Measurements from ENCODE around the gene AP1S1. TPM values are rescaled to one million over a fixed set of nuclear protein-coding genes. Genes with fewer than 3 reads are reported as not detected.

Gene AP1S1
- total and polyA plus RNA-seq, 2 of the 13 experiments (the other 11 are each of a cell fraction or from before 2014, with no cell fraction given), result 57.5 to 68.1 TPM

- peak within 1 kb of the TSS; percentile 99 for H3K27ac ChIP-seq (ENCODE audit: extremely low read length, insufficient read depth, low read length)
- DNase-seq (ENCODE audit: low spot score), result peak; percentile 98
- peaks cover 37% of the 10 kb centered on the region; the same call in 1 of the 2 replicates for H4K20me1 ChIP-seq (ENCODE audit: insufficient read depth, low read length)
- FAIRE-seq, result peak; percentile 91
- H3K9me3 ChIP-seq (ENCODE audit: low read length), result no peaks in the 10 kb centered on the region
- intact Hi-C loops (cut with micrococcal nuclease; ENCODE audit: unreplicated experiment), result loop anchor here (2.0 kb wide), 1 partner anchor 26 kb away; no protein-coding TSS in a partner anchor
- peak within 1 kb of the TSS; percentile 77 for H3K9ac ChIP-seq (ENCODE audit: insufficient read depth, low read depth, low read length)
- peaks cover 7 to 26% of the 10 kb centered on the region in 2 experiments; a peak in 4 of 5 replicates for H3K36me3 ChIP-seq (replicated peaks in 1 of 2; ENCODE audit: control insufficient read depth in 1 of 2, insufficient read depth in 2 of 2, low read length in 2 of 2)
- in situ Hi-C loops (cut with HindIII; ENCODE audit: extremely low pct_ligation_motif_present, low pct_unique_long_range_greater_than_20kb), result no loop called here
- no TSS peak for BruUV-seq (replicated peaks)
- ChIA-PET CTCF (ENCODE audit: low intra/inter-chr PET ratio, low total read pairs) (interaction anchor here (1.9 kb wide), 1 partner anchor 11 kb away, joined by 9 read pairs; no protein-coding TSS in a partner anchor), POLR2A (interaction anchor here (0.6 to 3.9 kb wide), 23 partner anchors 9 to 699 kb away, joined by 3 to 56 read pairs (median 5); partner anchors contain the start of genes AP1S1, CLDN15, PLOD3 and SRRT)
- no peaks in the 10 kb centered on the region; a peak in 1 of 5 replicates for H3K27me3 ChIP-seq (ENCODE audit: control insufficient read depth in 1 of 2, insufficient read depth in 2 of 2, low read length in 2 of 2)
- H3K4me2 ChIP-seq (ENCODE audit: low read depth, low read length), result peak within 1 kb of the TSS; percentile 88
- peaks cover 88% of the 10 kb centered on the region for H3K4me1 ChIP-seq (ENCODE audit: insufficient read depth, low read length)
- ATAC-seq, result peak; percentile 77
- H3K4me3 ChIP-seq (replicated peaks in 1 of 3; ENCODE audit: insufficient read depth in 1 of 3, low read depth in 2 of 3, low read length in 3 of 3), result peak within 1 kb of the TSS; percentile 74 to 82 (median 76)
- no peak within 1 kb of the TSS for H2AFZ ChIP-seq (ENCODE audit: low read length)
- peaks cover 12% of the 10 kb centered on the region for H3K79me2 ChIP-seq (ENCODE audit: insufficient read depth, low read length)
- WGBS (ENCODE audit: low lambda C conversion rate), result under 1% methylated on average over 12 of the region's 22 CpGs
- TF ChIP-seq SOX5 (CRISPR knock-in tag; IDR thresholded peaks at IDR 0.05; ENCODE audit: borderline replicate concordance), result peak; percentile 93
- TF ChIP-seq ZFX (CRISPR knock-in tag; IDR thresholded peaks at IDR 0.05; ENCODE audit: low read depth), result peak; percentile 68
- peak; percentile 77 for TF ChIP-seq SAFB2 (CRISPR knock-in tag; IDR thresholded peaks at IDR 0.05; ENCODE audit: borderline replicate concordance, low read depth)
- no peak; the same call in 1 of the 2 replicates for TF ChIP-seq ZFP36L1 (CRISPR knock-in tag; IDR thresholded peaks at IDR 0.05)
- TF ChIP-seq ATF7-NPFF (CRISPR knock-in tag; IDR thresholded peaks at IDR 0.05; ENCODE audit: low read depth), result peak; percentile 83
- TF ChIP-seq ZFP37 (CRISPR knock-in tag; IDR thresholded peaks at IDR 0.05; ENCODE audit: borderline replicate concordance), result no peak
- peak; percentile 68 for TF ChIP-seq PITX1 (CRISPR knock-in tag; IDR thresholded peaks at IDR 0.05)
- no peak for TF ChIP-seq MLLT10 (CRISPR knock-in tag; IDR thresholded peaks at IDR 0.05)
- no peak for TF ChIP-seq ZBTB21 (CRISPR knock-in tag; IDR thresholded peaks at IDR 0.05)
- no peak for TF ChIP-seq RELA (CRISPR knock-in tag; IDR thresholded peaks at IDR 0.05)
- 0 out of 2 replicates have a peak, but pooled peaks have one; percentile 84 for TF ChIP-seq ARID2 (CRISPR knock-in tag; IDR thresholded peaks at IDR 0.05; ENCODE audit: borderline replicate concordance)
- peak; percentile 92; the same call in 1 of the 2 replicates for TF ChIP-seq NCOA1 (CRISPR knock-in tag; IDR thresholded peaks at IDR 0.05)
- TF ChIP-seq ZNF510 (CRISPR knock-in tag; IDR thresholded peaks at IDR 0.05; ENCODE audit: low read depth), result no peak
- TF ChIP-seq TBP (CRISPR knock-in tag; IDR thresholded peaks at IDR 0.05), result no peak
- peak; percentile 94; the same call in 1 of the 2 replicates for TF ChIP-seq TP53 (CRISPR knock-in tag; conservative IDR thresholded peaks at IDR 0.05)
- TF ChIP-seq JUN (CRISPR knock-in tag; IDR thresholded peaks at IDR 0.05), result peak; percentile 58; the same call in 1 of the 2 replicates
- peak; percentile 96 for TF ChIP-seq ELF3 (CRISPR knock-in tag; IDR thresholded peaks at IDR 0.05)
- TF ChIP-seq ZNF580 (CRISPR knock-in tag; IDR thresholded peaks at IDR 0.05; ENCODE audit: borderline replicate concordance, low read depth), result peak; percentile 9; the same call in 1 of the 2 replicates
- TF ChIP-seq ZNF264 (CRISPR knock-in tag; IDR thresholded peaks at IDR 0.05), result no peak
- TF ChIP-seq ZNF7 (CRISPR knock-in tag; IDR thresholded peaks at IDR 0.05), result 0 out of 2 replicates have a peak, but pooled peaks have one; percentile 27
- no peak for TF ChIP-seq KAT7 (CRISPR knock-in tag; IDR thresholded peaks at IDR 0.05; ENCODE audit: borderline replicate concordance)
- peak; percentile 58; the same call in 1 of the 2 replicates for TF ChIP-seq BATF2 (CRISPR knock-in tag; IDR thresholded peaks at IDR 0.05)
- no peak for TF ChIP-seq NFE2L1 (CRISPR knock-in tag; IDR thresholded peaks at IDR 0.05; ENCODE audit: borderline replicate concordance)
- TF ChIP-seq CERS6 (CRISPR knock-in tag; IDR thresholded peaks at IDR 0.05), result no peak
Observed at GRCh38 chr7:101126651-101127459, 27.4 kb upstream of the AP1S1 start, which contains the start of gene SERPINE1. TSS of gene SERPINE1 (plus strand) at chr7:101127104. CDS start at chr7:101128394, 1,290 bp downstream.

Data from HepG2 (cell line).